Subcutaneous abdominal adipose tissue (tissue), 5 donors: ENCODE data around the gene SIRT2.
A peak's percentile ranks its signal among the peaks of the same experiment; 100 is the strongest.

Experiments used
- H3K27ac ChIP-seq: one replicate; pipeline ENCODE4 v1.7.0; 2013; ENCODE audit warnings: low read depth, mild to moderate bottlenecking, inconsistent platforms, low read length, moderate library complexity
- H3K27me3 ChIP-seq, 5 donors: one replicate each; pipeline ENCODE4 v1.7.0; 2013; ENCODE audit warnings: low read length in 5 of 5, inconsistent platforms in 1 of 5; ENCODE audit not compliant: control insufficient read depth in 5 of 5, insufficient read depth in 4 of 5
- H3K36me3 ChIP-seq, 5 donors: one replicate each; pipeline ENCODE4 v1.7.0; 2013; ENCODE audit warnings: low read length in 5 of 5; ENCODE audit not compliant: control insufficient read depth in 5 of 5, insufficient read depth in 5 of 5
- H3K4me1 ChIP-seq, 5 donors: one replicate each; pipeline ENCODE4 v1.7.0; 2013; ENCODE audit warnings: low read length in 5 of 5, mild to moderate bottlenecking in 3 of 5, moderate library complexity in 1 of 5; ENCODE audit not compliant: control insufficient read depth in 5 of 5, insufficient read depth in 5 of 5
- H3K4me3 ChIP-seq, 5 donors: one replicate each; pipeline ENCODE4 v1.7.0; 2013; ENCODE audit warnings: low read length in 5 of 5, low read depth in 1 of 5
- H3K9ac ChIP-seq, 5 donors: one replicate each; pipeline ENCODE4 v1.7.0; 2013; ENCODE audit warnings: low read length in 5 of 5, mild to moderate bottlenecking in 4 of 5, moderate library complexity in 3 of 5
- H3K9me3 ChIP-seq, 5 donors: one replicate each; pipeline ENCODE4 v1.7.0; 2013; ENCODE audit warnings: low read length in 5 of 5; ENCODE audit not compliant: control insufficient read depth in 5 of 5
- donor health status: healthy.
- donor health status: healthy.
- donor health status: healthy.
- donor health status: healthy.
- donor health status: healthy.

The SIRT2 gene

DNA sequence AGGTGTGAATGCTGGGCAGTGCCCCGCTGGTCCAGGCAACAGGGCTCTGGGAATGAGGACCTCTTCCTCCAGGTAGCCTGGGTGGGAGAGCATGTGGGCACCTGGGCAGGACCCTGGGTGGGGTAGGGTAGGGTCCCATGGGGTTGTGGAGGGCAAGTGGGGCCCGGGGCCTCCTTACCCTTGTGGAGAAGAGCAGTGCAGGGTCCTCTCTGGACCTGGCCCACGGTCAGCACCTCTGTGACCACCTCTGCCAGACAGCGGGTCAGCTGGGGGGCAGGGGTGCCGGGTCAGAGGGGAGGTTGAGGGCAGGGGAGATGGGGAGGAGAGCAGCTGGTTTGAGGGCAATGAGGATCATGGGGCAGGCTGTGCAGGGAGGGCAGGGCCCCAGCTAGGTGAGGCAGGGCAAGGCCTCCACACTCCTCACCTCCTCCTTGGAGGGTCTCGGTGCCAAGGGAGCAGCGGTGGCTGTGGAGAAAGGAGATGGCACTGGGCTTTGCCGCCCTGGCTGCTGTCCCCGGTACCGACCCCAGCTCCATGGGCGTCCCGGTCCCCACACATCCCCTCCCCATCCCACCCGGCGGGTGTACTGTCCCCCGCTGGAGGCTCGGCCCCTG, 12.1 kb upstream of the SIRT2 start:
- peaks cover 0 to 37% (median 23%) of the 10 kb centered on the region in 5 donors for H3K36me3 ChIP-seq
- peaks cover 6 to 15% (median 9%) of the 10 kb centered on the region in 5 donors for H3K27me3 ChIP-seq
- H3K27ac ChIP-seq, result no peak overlapping the region
- no peaks in the 10 kb centered on the region for H3K9me3 ChIP-seq
- H3K9ac ChIP-seq, result no peak overlapping the region
- H3K4me3 ChIP-seq, result no peak overlapping the region
- H3K4me1 ChIP-seq, result no peaks in the 10 kb centered on the region

DNA sequence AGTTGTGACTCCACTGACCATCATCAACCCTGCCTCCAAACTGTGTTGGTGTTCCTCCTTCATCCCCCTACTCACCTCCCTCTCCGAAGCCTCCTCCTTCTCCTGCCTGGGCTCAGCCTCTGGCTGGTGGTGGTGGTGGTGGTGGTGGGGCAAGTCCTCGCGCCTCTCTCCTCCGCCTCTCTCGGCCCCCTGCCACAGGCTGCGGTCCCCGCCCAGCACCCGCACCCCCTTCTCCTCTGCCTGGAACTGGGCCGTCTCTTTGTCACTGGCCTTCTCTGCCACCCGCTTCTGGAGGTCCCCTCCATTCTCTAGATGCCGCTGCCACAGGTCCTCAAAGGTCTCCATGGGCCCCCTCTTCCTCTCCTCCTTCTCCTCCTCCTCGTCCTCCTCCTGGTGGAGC, 11.1 kb upstream of the SIRT2 start:
- no peaks in the 10 kb centered on the region for H3K4me1 ChIP-seq
- no peaks in the 10 kb centered on the region for H3K9me3 ChIP-seq
- H3K27ac ChIP-seq, result no peak overlapping the region
- H3K4me3 ChIP-seq, result no peak overlapping the region
- H3K27me3 ChIP-seq, result peaks cover 6 to 15% (median 9%) of the 10 kb centered on the region in 5 donors
- H3K9ac ChIP-seq, result no peak overlapping the region
- H3K36me3 ChIP-seq, result peaks cover 0 to 39% (median 27%) of the 10 kb centered on the region in 5 donors

DNA sequence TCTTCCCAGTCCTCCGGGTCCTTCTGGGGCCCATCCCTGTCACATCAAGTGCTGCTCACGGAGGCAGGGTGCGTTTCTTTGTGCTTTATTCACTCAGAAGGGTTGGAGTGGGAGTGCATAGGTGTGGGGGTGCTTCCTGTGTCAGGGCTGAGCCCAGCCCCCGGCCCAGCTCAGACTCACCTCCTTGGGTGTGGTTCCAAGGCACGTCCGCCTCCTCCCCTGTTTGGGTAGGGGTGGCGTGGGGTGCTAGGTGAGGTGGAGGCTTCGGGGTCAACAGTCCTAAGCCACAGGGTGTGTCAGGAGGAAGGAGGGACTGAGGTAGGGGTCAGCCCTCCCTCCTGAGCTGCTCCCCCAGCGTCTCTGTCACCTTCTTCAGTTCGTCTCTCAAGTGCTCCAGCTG, 9.5 kb upstream of the SIRT2 start:
- Histone ChIP-seq H3K27me3 (peaks cover 6 to 15% (median 9%) of the 10 kb centered on the region in 5 donors), H3K27ac (no peak overlapping the region), H3K9ac (no peak overlapping the region), H3K36me3 (peaks cover 0 to 43% (median 33%) of the 10 kb centered on the region in 5 donors), H3K9me3 (no peaks in the 10 kb centered on the region), H3K4me1 (peaks cover 0 to 6% (median 2%) of the 10 kb centered on the region in 5 donors), H3K4me3 (no peak overlapping the region)

DNA sequence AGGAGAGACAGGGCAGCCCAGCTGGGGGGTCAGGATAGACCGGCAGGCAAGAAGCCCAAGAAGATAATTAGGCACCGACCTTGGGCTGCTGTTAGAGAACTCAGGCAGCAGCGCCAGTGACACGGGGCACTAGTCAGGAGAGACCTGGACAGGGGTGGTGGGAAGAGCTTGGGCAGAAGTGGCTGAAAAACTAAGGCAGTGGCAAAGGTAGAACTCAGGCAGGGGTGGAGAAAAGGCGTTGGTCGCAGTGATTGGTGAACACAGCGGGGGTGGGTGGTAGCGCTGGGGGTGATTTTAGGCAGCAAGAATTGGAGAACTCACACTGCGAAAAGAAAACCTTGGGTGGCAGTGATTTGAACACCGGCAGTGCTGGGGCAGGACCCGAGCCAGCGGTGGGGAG, 8.3 kb upstream of the SIRT2 start:
- H3K9me3 ChIP-seq, result no peaks in the 10 kb centered on the region
- no peak overlapping the region for H3K4me3 ChIP-seq
- H3K27ac ChIP-seq, result no peak overlapping the region
- no peak overlapping the region for H3K9ac ChIP-seq
- peaks cover 0 to 6% (median 2%) of the 10 kb centered on the region in 5 donors for H3K4me1 ChIP-seq
- peaks cover 0 to 43% (median 33%) of the 10 kb centered on the region in 5 donors for H3K36me3 ChIP-seq
- peaks cover 6 to 15% (median 9%) of the 10 kb centered on the region in 5 donors for H3K27me3 ChIP-seq

DNA sequence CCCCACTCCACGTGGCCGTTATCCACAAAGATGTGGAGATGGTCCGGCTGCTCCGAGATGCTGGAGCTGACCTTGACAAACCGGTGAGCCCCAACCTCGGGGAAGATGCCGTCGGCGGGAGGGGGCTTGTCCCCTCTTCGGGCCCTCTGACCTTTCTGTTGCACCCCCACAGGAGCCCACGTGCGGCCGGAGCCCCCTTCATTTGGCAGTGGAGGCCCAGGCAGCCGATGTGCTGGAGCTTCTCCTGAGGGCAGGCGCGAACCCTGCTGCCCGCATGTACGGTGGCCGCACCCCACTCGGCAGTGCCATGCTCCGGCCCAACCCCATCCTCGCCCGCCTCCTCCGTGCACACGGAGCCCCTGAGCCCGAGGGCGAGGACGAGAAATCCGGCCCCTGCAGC, 7.8 kb upstream of the SIRT2 start:
- H3K4me1 ChIP-seq, result peaks cover 0 to 6% (median 2%) of the 10 kb centered on the region in 5 donors
- H3K9ac ChIP-seq, result no peak overlapping the region
- peaks cover 0 to 43% (median 33%) of the 10 kb centered on the region in 5 donors for H3K36me3 ChIP-seq
- no peak overlapping the region for H3K27ac ChIP-seq
- H3K9me3 ChIP-seq, result no peaks in the 10 kb centered on the region
- no peak overlapping the region for H3K4me3 ChIP-seq
- peaks cover 6 to 10% (median 9%) of the 10 kb centered on the region in 5 donors for H3K27me3 ChIP-seq

DNA sequence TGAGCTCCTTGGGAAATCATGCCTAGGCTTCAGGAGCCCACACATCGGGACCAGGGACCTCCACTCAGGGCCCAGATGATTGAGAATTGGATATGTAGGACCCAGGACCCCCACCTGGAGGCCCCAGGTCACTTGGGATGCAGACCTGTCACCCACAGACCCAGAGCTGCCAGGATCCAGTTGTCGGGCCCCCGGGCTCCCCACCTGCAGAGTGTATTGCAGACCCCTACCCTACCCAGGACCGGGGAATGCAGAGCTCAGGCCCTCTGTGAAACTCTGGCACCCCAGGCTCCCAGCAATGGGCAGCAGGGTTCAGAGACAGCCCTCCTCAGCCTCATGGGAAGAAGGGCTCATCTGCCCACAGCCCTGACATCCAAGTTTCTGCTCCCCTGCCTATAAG, 6.2 kb upstream of the SIRT2 start:
- no peaks in the 10 kb centered on the region for H3K27me3 ChIP-seq
- peaks cover 0 to 43% (median 33%) of the 10 kb centered on the region in 5 donors for H3K36me3 ChIP-seq
- H3K4me1 ChIP-seq, result peaks cover 2 to 11% (median 4%) of the 10 kb centered on the region in 5 donors
- H3K27ac ChIP-seq, result no peak overlapping the region
- no peaks in the 10 kb centered on the region for H3K9me3 ChIP-seq
- H3K4me3 ChIP-seq, result no peak overlapping the region
- H3K9ac ChIP-seq, result no peak overlapping the region

DNA sequence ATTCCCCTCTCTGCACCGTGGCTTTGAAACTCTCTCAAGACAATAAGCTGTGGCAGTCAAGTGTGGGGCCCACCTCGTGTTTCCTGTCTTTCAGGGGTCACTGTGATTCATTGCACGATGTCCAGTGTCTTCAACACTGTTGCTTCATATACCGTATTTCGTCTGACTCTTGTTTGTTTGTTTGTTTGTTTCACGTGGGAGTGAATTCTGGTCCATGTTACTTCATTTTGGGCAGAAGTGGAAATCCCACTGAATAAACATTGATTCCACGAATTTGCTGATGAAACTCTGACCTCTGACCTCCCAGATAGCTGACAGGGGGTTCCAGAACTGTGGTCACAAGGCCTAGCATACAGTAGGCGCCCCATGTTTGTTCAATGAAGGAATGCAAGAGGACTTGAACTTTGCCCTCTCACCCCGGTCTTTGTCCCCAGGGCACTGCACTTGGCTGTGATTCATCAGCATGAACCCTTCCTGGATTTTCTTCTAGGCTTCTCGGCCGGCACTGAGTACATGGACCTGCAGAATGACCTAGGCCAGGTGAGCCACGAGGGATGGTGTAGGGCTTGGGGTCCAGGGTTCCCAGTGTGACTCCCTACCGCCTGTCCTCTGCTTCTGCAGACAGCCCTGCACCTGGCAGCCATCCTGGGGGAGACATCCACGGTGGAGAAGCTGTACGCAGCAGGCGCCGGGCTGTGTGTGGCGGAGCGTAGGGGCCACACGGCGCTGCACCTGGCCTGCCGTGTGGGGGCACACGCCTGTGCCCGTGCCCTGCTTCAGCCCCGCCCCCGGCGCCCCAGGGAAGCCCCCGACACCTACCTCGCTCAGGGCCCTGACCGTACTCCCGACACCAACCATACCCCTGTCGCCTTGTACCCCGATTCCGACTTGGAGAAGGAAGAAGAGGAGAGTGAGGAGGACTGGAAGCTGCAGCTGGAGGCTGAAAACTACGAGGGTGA, 5.4 kb upstream of the SIRT2 start:
- Histone ChIP-seq H3K36me3 (peaks cover 0 to 43% (median 33%) of the 10 kb centered on the region in 5 donors), H3K27ac (no peak overlapping the region), H3K9ac (no peak overlapping the region), H3K4me3 (no peak overlapping the region), H3K27me3 (peaks cover 0 to under 1% (median 0%) of the 10 kb centered on the region in 5 donors), H3K9me3 (no peaks in the 10 kb centered on the region), H3K4me1 (peaks cover 2 to 16% (median 10%) of the 10 kb centered on the region in 5 donors)

DNA sequence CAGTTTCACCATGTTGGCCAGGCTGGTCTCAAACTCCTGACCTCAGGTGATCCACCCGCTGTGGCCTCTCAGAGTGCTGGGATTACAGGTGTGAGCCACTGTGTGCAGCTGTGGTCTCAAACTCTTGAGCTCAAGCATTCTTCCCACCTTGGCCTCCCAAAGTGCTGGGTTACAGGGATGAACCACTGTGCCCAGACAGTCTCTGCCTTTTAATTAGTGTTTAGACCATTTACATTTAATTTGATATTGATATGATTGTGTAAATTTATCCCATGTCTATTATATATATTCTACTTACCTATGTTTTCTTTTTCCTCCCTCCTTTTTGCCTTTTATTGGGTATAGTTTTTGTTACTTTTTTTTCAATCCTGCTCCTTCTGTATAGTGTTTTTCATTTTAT, 2.3 kb upstream of the SIRT2 start:
- Histone ChIP-seq H3K9ac (no peak overlapping the region), H3K36me3 (peaks cover 0 to 19% (median 15%) of the 10 kb centered on the region in 5 donors), H3K27me3 (peaks cover 0 to 4% (median 0%) of the 10 kb centered on the region in 5 donors), H3K9me3 (no peaks in the 10 kb centered on the region), H3K27ac (no peak overlapping the region), H3K4me3 (no peak overlapping the region), H3K4me1 (peaks cover 10 to 42% (median 37%) of the 10 kb centered on the region in 5 donors)

DNA sequence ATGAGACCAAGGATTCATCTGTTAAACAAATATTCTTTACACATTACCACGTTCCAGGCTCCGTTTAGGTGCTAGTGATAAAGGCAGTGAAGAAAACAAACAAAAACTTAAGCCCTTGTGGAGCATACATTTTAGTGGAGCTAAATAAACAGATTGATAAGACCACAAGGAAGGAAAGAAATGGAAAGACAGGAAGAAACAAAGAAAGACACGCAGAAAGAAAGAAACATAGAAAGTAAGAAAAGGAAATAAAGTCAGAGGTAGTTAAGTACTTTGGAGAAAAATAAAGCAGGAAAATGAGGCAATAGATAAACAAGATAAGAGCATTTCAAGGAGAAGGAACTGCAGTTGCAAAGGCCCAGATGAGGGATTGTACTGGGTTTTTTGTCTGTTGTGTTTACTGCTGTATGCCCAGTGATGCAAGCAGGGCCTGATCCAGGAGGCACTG, 1.3 kb upstream of the SIRT2 start:
- H3K36me3 ChIP-seq, result peaks cover 0 to 14% (median 13%) of the 10 kb centered on the region in 5 donors
- peak overlapping the region; percentile 94 for H3K27ac ChIP-seq
- H3K27me3 ChIP-seq, result peaks cover 0 to 4% (median 0%) of the 10 kb centered on the region in 5 donors
- H3K4me3 ChIP-seq, result peak overlapping the region in 4 of 5 donors; percentile 80 to 97 (median 83)
- H3K9ac ChIP-seq, result peak overlapping the region in 4 of 5 donors; percentile 83 to 94 (median 89)
- no peaks in the 10 kb centered on the region for H3K9me3 ChIP-seq
- H3K4me1 ChIP-seq, result peaks cover 10 to 44% (median 39%) of the 10 kb centered on the region in 5 donors
